Activated CD4-positive, CD25-positive, alpha-beta regulatory T cell treated with anti-CD3 and anti-CD28 coated beads, Interleukin-2, amount 50 U/mL, for 72 hours (primary cell): ENCODE results near the gene CASZ1.

Source experiments
- DNase-seq: peaks from one replicate; pipeline ENCODE4 v3.0.0; 2021

The CASZ1 gene

DNA sequence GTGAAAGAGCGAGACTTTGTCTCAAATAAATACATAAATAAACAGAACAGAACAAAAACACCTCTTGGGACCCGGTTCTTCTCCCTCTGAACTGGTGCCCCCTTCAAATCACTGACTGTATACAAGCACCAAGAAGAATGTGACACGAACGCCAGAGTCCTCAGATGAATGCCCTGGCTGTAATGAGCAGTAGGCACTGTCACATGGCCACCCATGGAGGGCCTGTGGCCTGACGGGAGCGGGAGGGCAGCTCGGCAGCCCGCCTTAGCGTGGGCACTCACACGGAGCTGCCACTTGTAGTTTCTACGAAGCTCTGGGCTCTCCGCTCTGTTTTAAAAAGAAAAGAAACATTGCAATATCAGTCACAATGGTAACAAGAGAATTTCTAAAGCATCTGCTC lies 175.7 kb downstream of the CASZ1 start:
- DNase-seq = peak; percentile 6

DNA sequence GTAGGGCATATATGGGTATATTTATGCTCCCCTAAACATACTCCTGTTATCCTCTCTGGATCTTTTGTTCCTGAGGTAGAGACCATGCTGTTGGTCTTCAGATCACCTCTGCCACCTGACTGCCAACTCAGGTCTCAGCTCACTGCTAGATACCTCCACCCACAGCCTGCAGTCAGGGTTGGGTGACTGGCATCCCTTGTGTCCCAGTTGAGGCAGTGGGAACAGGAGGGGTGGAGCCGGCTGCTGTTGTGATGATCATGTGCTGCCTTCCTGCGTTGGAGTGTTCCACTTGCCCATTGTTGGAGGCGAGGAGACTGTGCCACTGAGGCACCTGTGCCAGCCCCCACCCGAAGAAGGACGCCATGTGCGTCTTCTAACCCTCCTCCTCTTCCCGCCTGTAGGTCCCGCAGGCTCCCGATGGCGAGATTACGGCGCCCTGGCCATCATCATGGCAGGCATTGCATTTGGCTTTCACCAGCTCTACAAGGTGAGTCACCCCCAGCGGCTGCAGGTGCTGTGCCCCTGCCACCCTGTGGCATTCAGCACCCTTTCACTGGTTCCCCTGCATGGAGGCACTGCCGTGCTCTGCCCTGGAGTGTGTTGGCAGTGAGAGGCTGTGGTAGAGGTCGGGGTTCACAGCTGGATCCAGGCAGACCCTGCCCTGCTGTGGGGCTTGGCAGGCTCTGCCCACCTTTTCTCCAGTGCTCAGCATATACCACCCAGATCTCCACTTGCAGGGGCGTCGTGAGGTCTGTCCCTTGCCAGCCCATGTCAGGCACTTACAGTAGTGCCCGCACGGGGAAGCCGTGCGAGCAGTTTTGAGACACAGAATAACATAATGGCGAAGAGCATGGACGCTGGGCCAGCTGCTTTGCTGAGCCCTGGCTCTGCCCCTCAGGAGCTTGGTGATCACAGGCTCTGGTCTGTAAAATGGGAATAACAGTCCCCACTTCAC lies 178.2 kb downstream of the CASZ1 start:
- no peak for DNase-seq

DNA sequence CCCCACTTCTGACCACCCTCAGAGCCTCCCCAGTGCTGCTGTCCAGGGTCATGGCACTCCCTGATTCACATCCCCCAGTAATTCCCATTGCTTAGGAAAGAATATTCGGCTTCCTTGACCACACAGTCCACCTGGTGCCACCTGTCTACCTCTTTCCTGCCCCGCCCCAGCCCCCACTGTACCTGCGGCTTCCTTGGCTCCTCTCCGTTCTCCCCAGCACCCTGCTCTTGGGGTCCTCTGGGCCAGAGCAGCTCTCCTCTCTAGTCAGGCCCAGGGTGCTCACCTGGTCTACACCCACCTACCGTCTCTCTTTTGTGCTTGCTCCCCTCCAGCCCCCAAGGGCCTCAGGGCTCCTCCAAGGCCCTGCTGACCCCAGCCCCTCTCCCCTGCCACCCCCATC lies 179.1 kb downstream of the CASZ1 start:
- no peak for DNase-seq

DNA sequence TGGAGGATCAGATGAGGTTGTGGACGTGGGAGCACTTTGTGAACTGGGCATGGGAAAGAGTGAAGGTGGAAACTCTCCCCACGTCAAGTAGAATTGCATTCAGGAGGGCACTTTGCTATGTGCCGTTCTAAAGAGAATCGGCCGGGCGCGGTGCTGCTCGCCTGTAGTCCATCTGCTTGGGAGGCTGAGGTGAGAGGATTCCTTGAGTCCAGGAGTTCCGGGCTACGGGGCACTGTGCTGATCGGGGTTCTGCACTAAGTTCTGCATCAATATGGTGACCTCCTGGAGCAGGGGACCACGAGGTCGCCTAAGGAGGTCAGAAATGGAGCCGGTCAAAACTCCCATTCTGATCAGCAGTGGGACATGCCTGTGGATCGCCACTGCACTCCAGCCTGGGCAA lies 179.8 kb downstream of the CASZ1 start:
- DNase-seq = no peak

DNA sequence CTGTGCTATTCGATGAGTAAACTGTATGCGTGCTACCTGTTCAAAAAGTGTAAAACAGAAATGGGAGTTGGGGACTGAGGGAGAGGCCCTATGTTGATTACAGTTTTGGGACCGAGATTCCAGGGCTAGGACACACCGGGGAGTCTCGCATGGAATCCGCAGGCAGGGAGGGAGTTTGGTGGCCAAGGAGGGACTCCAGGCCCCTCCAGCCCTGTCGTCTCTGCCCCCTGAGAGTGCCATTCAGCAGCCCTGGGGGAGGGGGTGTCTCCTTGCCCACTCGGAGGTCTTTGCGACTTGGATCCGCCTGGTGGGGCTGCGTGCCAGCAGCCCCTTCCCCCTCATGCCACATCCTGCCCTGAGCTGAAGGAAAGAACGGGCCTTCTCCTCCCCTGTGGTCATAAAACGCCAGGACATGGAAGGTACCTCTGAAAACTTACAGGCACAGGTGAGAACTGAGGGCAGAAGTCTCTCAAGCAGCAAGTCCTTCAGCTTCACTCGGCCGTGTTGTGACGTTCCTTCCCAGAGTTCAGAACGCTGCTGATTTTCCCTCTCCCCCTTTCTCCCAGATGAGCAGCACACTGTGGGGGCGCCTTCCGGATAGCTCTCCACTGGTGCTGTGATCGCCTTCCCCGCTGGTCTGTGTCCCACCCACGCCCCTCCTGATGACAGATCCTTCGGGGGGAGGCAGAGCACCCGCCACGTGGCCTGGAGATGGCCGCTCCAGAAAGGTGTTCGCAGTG lies 180.3 kb downstream of the CASZ1 start:
- DNase-seq = no peak

DNA sequence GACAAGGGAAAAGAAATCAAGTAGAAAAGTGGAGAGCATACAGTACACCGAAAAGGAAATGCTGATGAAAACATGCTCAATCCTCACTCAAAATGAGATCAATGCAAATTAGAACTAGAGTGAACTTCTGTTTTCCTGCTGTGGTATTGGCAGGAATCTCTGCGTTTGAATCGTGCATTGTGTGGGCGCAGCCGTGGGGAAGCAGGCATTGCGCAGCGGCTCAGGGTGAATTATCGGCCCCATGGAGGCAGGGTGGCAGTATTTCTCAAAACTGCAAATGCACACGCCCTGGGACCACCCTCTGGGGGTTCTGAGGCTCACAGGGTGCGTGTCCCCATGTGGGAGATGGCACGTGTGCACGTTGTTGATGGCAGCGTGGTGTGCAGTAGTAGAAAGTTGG lies 181.1 kb downstream of the CASZ1 start:
- no peak for DNase-seq

DNA sequence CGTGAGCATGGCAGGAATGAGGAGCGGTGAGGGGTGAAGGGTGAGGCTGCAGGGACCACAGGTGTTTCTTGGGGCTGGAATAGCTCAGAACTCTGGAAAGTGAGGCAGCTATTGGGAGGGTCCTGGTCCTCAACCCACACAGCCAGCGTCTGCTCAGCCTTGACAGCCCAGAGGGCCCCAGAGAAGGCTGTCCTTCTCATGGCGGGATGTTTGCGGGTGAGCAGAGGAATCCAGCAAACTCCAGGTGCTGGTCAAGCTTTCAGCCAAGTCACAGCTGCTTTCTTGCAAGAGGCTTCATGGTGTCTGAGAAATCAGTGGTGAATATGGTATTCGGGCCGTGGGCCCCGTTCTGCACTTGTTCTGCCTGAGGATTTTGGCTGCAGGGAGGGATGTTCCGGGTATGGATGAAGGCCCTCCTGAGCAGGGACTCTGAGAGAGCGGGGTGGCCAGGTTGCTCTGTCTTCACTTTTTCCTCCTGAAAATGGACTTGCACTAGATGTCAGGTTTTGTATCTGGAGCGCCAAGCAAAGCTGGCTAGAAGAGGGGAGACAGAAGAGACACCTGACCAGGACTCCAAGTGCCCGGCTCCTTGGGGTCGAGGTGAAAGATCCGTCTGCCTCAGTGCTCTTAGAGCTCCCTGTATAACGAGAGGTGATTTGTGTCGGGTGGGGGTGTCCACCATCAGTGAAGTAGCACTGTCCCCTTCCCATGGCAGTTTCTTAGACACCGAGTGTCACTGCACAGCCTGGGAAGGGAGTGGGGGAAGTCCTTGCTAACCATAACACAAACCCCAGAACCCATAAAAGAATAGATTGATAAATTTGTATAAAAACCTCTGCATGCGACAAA lies 181.8 kb downstream of the CASZ1 start:
- DNase-seq = no peak

DNA sequence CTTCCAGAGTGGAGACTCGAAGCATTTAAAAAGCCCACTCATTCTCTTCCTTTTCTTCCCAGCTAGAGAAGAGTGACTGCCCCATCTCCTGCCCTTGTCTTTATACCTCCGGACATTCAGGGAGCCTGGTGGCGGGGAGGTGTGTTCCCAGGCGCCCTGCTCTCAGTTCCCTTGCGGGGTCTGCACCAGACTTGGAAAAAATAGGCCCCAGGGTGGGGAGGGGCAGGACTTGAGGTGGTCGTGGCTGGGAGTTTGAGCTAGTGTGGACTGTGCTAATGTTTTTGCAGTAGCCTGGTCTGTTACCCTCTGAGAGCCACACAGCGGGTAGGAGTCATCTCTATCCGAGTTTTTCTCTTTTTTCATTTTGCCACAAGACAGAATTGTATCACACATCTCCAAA lies 182.6 kb downstream of the CASZ1 start:
- DNase-seq = no peak

DNA sequence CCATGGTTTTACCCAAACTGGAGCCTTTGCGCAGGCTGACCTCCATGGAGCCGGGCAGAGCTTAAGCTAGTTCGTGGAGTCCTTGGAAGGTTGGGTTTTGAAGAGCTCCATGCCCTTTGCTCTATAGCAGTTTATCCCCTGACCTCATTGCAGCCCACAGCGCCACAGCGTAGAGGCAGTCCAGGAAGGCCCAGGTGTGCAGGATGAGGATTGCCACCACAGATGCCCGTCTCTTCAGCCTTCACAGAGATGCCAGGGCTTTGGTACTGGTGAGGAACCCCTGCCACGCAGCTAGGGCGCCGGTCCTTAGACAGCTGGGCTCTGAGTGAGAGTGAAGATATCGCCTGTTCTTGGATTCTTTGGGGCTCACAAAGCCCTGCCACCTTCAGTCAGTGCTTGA lies 183.1 kb downstream of the CASZ1 start:
- DNase-seq = no peak

DNA sequence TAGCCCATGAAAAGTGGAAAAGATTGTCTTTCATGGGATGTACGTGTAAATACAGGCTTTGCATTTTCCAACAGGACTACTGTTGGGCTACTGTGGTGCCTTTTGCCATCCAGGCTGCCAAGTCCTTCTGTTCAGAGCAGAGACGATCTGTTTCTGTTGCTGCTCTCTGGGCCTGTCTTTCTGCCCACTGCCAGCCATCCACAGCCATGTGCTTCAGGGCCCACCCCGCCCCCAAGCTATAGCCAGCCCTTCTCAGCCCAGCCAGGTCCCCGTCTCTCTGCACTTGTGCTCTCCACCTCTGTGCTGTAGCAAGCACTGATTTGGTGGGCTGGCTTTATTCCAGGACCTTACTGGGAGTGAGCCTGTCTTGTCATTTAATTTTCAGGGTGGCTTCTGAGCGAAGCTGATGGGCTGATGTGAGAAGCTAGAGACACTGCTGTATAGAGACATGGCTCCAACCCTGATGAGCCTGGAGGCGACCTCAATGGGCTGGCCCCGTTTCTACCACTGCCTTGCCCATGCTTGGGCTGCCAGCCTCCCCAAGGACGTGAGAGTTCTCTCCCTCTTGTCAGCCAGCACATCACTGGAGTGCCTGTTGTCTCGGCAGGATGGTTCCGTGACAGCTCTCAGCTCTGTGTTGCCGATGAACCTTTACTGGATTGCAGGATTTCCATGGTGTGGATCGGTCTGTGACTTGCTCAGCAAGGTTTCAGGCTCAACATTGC lies 183.8 kb downstream of the CASZ1 start:
- no peak for DNase-seq

DNA sequence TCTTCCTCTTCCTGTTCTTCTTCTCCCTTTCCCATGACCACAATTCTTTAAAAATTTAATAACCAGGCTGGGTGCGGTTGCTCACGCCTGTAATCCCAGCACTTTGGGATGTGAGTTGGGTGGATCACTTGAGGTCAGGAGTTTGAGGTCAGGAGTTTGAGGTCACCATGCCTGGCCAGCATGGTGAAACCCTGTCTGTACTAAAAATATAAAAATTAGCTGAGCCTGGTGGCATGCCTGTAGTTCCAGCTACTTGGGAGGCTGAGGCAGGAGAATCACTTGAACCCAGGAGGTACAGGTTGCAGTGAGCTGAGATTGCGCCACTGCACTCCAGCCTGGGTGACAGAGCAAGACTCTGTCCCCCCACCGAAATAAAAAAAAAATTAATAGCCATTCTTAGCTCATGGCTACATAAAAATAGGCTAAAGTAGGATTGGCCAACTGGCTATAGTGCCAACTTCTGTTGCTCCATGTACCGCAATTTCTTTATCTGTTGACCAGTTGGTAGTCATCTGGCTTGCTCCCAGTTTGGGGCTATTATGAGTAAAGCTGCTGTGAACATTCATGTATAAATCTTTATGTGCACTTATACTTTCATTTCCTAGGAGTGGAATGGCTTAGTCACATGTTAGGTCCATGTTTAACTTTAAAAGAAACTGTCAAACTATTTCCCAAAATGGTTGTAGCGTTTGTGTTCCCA lies 185.4 kb downstream of the CASZ1 start:
- no peak for DNase-seq

DNA sequence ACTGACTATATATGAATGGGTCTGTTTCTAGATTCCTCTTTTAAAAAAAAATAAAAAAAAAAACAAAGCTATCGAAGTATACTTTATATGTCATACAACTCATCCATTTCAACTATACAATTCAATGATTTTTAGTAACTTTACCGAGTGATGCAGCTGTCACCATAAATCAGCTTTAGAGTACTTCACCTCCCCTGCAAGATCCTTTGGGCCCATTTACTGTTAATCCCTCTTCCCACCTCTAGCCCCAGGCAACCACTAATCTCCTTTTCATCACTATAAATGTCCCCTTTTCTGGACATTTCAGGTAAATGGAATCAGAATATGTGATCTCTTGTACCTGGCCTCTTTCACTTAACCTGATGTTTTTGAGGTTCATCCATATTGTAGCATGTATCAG lies 187.8 kb downstream of the CASZ1 start:
- no peak for DNase-seq

DNA sequence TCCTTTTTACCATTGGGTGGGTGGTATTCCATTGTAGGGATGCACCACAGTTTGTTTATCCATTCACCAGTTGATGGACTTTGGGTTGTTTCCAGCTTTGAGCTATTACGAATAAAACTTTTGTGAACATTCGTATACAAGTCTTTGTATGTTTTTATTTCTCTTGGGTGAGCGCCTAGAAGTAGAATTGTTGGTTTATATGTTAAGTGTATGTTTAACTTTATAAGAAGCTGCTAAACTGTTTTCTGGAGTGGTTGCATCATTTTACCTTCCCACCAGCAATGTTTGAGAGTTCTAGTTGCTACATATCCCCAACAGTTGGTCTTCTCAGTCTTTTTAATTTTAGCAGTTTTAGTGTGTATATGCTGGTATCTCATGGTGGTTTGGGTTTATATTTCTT lies 189.2 kb downstream of the CASZ1 start:
- no peak for DNase-seq

DNA sequence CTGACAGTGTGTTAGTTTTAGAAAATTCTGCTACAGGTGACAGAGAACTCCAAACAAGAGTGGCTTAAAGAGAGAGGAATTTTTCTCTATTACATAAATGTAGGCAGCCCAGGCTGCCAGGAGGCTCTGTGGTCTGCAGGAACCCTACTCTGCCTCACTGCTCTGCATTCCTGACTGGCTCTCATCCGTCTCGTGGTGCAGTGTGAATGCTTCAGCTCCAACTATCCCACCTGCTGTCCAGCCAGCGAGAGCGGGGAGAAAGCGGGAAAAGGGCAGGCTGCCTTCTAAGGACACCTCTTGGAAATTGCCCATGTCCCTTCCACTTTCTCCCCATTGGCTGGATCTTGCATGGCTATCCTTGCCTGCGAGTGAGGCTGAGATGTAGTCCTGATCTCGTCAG lies 190.4 kb downstream of the CASZ1 start:
- DNase-seq = no peak

DNA sequence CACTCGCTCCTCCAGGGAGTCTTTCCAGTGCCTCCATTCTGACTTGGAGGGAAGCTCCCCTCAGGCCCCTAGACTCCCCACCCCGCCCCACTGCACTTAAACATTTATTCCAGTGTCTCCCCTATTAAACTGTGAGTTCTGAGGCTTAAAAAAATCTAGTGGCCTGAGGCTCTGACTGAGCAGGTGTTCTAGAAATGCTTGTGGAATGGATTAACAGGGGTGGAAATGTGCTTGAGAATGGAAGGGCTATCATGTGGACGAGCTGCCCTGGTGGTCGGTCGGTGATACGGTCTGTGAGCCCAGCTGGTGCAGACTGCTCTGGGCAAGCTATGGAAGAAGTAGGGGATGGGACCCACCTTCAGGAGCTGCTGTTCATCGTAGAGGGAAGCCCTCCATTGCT lies 191.5 kb downstream of the CASZ1 start:
- no peak for DNase-seq

DNA sequence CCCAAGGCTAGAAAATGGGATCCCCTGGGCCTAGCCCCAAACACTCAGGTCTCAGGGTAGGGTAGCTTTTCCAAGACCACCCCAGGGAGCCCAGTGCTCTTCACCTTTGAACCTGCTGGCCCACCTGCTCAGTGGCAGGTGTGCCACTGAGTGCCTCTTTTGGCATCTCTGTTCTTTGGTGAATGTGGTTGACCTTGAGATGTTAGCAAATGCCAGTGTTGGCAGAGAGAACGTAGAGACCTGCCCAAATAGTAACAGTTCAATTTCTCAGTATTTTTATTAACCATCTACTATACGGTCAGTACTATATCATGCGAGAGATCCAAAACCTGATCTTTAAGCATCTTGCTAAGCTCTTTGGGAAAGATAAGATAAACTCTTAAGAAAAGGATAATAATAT lies 193.5 kb downstream of the CASZ1 start:
- DNase-seq = no peak

DNA sequence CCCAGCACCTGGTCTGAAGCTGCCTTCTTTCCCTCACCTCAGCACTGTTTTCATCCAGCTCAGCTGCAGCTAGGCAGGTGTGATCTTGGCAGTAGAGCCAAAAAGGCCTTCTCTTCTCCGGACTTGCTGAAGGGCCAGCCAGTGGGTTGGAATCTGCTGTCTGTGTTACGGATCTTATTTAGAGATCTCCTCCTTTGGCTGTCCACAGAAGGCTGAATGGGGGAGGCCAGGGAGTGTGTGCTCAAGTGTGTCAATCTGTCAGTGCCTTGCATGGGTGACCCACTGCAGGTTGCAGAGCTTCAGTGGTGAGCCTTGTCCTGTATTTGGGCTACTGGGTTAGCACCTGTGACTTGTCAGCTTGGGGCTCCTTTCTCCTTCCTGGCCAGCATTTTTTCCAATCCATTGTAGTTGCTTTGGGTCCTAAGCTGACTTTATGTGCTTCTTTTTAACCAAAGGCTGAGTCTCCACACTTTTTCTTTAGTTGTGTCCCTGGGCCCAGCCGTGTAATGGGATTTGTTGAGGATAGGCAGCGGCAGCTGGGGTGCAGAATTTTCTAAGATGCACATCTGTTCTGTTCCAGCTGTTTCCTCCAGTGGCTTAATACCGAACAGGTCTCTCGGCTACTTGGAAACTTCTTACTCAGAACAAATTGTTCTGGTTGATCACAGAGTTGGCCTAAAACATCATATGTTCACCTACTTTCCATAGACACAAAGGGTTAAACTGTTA lies 194.9 kb downstream of the CASZ1 start:
- DNase-seq = no peak

DNA sequence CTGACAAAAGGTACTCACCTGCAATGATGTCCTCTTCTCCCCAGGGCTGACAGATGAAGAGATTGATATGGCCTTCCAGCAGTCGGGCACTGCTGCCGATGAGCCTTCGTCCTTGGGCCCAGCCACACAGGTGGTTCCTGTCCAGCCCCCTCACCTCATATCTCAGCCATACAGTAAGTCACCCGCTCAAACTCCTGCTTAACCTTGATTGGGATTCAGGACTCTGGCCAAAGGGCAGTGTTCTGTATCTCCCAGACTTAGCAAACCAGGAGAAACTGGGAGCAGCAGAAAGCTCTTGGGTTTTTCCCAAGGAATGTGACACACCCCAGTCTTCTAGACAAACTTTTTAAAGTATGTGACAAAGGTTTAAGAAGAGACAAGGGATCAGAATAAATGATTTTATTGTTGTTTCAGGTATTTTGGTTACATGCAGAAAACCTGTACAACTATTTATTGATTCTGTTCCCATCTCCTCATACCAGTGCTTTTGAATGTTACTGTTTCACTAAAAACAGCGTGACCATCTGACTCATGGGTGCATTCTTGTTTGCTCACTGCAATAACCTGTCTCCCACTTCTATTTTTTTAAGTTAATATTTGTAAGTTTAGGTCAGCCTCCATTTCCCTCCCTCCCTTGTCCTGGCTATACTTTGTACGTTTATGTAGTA lies 197.1 kb downstream of the CASZ1 start:
- DNase-seq = no peak

DNA sequence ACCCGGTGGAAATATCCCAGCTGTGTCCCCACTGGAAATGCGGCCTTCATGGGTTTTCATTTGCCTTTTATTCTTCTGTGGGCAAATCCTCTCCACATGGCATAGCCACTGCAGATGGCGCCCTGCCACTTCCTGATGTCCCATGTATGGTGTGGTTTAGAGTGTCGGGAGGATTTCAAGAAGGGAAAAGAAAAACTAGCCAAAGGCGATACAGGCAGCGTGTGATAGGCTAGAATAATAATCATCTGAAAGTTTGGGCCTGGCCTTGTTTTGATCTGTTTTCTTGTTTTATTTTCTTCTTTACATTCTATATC lies 198.1 kb downstream of the CASZ1 start:
- DNase-seq = no peak

DNA sequence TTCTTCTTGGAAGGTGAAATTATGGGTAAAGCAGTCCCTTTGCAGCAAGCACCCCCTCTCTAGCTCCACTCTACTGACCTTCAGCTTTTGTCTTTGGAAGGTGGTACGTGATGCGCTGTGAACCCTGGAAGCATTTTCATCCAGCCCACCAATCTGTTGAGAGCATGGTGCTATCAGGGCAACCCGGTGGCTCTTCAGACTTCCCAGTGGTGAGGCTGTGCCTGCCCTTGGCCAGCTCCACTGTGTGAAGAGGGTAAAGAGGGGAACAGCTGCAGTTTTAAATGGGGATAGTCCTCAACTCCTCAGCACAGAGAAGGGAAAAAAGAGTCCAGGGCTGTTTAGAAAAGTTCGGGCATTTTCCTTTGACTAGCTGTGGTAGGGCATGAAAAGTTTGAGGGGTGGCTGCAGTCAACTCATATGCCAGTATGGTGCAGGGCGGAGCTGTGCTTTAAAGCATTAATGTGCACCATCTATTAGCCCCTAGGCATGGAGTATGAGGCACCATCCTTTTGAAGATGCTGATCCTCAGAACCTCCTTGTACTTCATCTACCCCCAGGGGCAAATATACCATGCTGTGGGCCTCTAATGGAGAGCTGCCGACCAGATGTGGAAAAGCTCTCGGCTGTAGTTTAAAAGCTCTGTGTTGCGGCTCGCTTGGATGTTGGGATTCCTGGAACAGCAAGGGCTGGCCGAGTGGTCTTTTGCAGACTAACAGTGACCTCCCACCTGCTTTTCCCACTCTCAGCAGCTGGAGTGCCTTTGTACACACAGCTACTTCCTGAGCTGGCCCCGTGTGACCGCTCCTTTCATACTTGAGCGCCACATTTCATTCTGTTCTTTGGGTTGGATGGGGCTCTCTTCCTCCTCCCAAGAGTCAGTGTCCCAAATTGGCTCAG lies 198.7 kb downstream of the CASZ1 start:
- no peak for DNase-seq
